GM19463 (cell line): ENCODE measurements around the gene CPNE7.

Experiments used
- ATAC-seq: cut with Tn5 transposase; IDR thresholded peaks from one replicate; pipeline ENCODE4 v1.9.1; 2021; ENCODE audit warnings: mild to moderate bottlenecking, moderate library complexity; ENCODE audit not compliant: unreplicated experiment

The CPNE7 gene

GRCh38 chr16:89575247-89576152 is at the start of gene CPNE7:
Gene CPNE7, plus strand, starts transcription at chr16:89575758. Its CDS starts 140 bp downstream, at chr16:89575898.
- no peak for ATAC-seq

GRCh38 chr16:89529097-89529496 is 46.5 kb upstream of the CPNE7 start:
- no peak for ATAC-seq

- ATAC-seq = no peak
Observed at GRCh38 chr16:89530401-89531381, 44.9 kb upstream of the CPNE7 start.

- no peak for ATAC-seq
Observed at GRCh38 chr16:89531821-89532526, 43.6 kb upstream of the CPNE7 start.

- no peak for ATAC-seq
Observed at GRCh38 chr16:89534252-89534756, 41.3 kb upstream of the CPNE7 start.

GRCh38 chr16:89536371-89536770 is 39.2 kb upstream of the CPNE7 start:
- no peak for ATAC-seq

GRCh38 chr16:89536886-89537548 is 38.5 kb upstream of the CPNE7 start:
- ATAC-seq = no peak

- ATAC-seq = no peak
Observed at GRCh38 chr16:89537549-89537925, 38.0 kb upstream of the CPNE7 start.

- no peak for ATAC-seq
Observed at GRCh38 chr16:89538286-89538685, 37.3 kb upstream of the CPNE7 start.

GRCh38 chr16:89540557-89540956 is 35.0 kb upstream of the CPNE7 start:
- no peak for ATAC-seq

GRCh38 chr16:89541792-89542191 is 33.8 kb upstream of the CPNE7 start:
- ATAC-seq = no peak

- ATAC-seq = no peak
Observed at GRCh38 chr16:89544113-89544512, 31.4 kb upstream of the CPNE7 start.

GRCh38 chr16:89544713-89545043 is 30.9 kb upstream of the CPNE7 start:
- no peak for ATAC-seq

GRCh38 chr16:89545044-89545830 is 30.3 kb upstream of the CPNE7 start:
- no peak for ATAC-seq

GRCh38 chr16:89545831-89546574 is 29.6 kb upstream of the CPNE7 start:
- no peak for ATAC-seq

GRCh38 chr16:89546781-89547180 is 28.8 kb upstream of the CPNE7 start:
- no peak for ATAC-seq

- ATAC-seq = no peak
Observed at GRCh38 chr16:89547291-89547690, 28.3 kb upstream of the CPNE7 start.

- no peak for ATAC-seq
Observed at GRCh38 chr16:89547860-89548259, 27.7 kb upstream of the CPNE7 start.
